ENCODE data around the gene SMAD3. TPM values are rescaled to one million over a fixed set of nuclear protein-coding genes. Genes with fewer than 3 reads are reported as not detected.

Gene SMAD3
- total and polyA plus RNA-seq, 2 donors (not counting 1 experiment from before 2014, with no cell fraction given): 55.9 to 163 TPM

DNA sequence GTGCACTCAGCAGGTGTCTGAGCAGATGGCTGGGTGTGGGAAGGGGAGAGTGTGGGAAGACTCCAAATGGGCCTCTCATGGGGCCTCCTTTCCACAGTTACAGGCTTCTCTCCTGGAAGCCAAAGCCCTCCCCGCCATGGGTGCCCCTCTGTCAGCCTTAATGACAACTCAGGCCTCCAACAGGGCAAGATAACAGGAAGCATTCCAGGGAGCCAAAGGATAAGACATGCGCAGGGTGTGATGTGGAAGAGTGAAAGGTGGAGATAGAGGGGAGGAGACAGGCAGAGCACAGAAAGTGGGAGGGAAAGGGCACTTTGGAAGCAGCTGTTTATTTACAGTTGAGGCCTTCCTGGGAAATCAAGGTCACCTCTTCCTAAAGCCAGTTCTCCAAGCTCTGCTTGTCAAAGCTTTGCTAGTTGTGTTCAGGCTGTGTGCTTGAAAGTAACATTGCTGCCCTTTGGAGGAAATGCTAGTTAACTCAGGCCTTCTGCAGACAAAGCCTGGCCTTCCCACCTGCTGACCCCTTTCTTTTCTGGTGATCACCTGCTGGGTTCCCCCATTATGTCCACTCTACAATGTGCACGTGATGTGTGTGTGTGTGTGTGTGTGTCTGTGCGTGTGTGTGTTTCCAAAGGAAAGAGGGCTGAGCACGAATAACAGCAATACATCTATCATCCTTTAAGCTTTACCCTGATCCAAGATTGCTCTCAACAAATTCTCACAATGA, 35.2 kb upstream of the SMAD3 start:
- Histone ChIP-seq H3K4me3 (ENCODE audit: control extremely low read depth in 1 of 5, extremely low read depth in 1 of 5, insufficient read depth in 1 of 5, low read depth in 2 of 5, low read length in 4 of 5) (no peak overlapping the region), H4K20me1 (ENCODE audit: control insufficient read depth, insufficient read depth, low read length, poor library complexity, severe bottlenecking) (no peaks in the 10 kb centered on the region), H3K9me3 (ENCODE audit: control extremely low read depth in 1 of 3, control insufficient read depth in 2 of 3, insufficient read depth in 1 of 3, low read length in 2 of 3) (peaks cover 0 to 6% (median 0%) of the 10 kb centered on the region in 3 donors), H3K36me3 (replicated peaks in 1 of 2; ENCODE audit: control extremely low read depth in 1 of 2, control insufficient read depth in 1 of 2, extremely low read depth in 1 of 2, insufficient read depth in 2 of 2, low read length in 1 of 2) (no peaks in the 10 kb centered on the region), H3K27me3 (replicated peaks in 1 of 4; ENCODE audit: control extremely low read depth in 1 of 4, control insufficient read depth in 3 of 4, insufficient read depth in 4 of 4, low read length in 3 of 4) (peaks cover 0 to 27% (median 8%) of the 10 kb centered on the region in 4 experiments), H3K4me1 (ENCODE audit: control insufficient read depth in 2 of 2, insufficient read depth in 2 of 2, low read length in 2 of 2) (peaks cover 15 to 30% of the 10 kb centered on the region in 2 donors), H3K79me2 (ENCODE audit: control insufficient read depth, insufficient read depth, low read length) (no peaks in the 10 kb centered on the region), H3K4me2 (replicated peaks; ENCODE audit: low read depth, low read length, poor library complexity, severe bottlenecking) (no peak overlapping the region), H3K27ac (ENCODE audit: low read length in 2 of 2) (no peak overlapping the region), H3K9ac (ENCODE audit: low read length) (no peak overlapping the region), H2AFZ (ENCODE audit: insufficient read depth, low read depth, low read length, poor library complexity, severe bottlenecking) (no peak overlapping the region)
- no peak overlapping the region for H3K4me3 Mint-ChIP-seq
- no peaks in the 10 kb centered on the region for H3K9me3 Mint-ChIP-seq (ENCODE audit: insufficient read depth)
- no peak for ATAC-seq (ENCODE audit: low read depth)
- peaks cover 3% of the 10 kb centered on the region for H3K27me3 Mint-ChIP-seq
- TF ChIP-seq EZH2 (IDR thresholded peaks at IDR 0.05; ENCODE audit: borderline replicate concordance, insufficient read depth, low read depth, low read length, poor library complexity, severe bottlenecking): no peak
- TF ChIP-seq, protein P1, sequence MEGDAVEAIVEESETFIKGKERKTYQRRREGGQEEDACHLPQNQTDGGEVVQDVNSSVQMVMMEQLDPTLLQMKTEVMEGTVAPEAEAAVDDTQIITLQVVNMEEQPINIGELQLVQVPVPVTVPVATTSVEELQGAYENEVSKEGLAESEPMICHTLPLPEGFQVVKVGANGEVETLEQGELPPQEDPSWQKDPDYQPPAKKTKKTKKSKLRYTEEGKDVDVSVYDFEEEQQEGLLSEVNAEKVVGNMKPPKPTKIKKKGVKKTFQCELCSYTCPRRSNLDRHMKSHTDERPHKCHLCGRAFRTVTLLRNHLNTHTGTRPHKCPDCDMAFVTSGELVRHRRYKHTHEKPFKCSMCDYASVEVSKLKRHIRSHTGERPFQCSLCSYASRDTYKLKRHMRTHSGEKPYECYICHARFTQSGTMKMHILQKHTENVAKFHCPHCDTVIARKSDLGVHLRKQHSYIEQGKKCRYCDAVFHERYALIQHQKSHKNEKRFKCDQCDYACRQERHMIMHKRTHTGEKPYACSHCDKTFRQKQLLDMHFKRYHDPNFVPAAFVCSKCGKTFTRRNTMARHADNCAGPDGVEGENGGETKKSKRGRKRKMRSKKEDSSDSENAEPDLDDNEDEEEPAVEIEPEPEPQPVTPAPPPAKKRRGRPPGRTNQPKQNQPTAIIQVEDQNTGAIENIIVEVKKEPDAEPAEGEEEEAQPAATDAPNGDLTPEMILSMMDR (IDR thresholded peaks at IDR 0.05): no peak
- DNase-seq: no peak
- 100% methylated on average over 2 of the region's 5 CpGs for WGBS (ENCODE audit: insufficient coverage)
- no peak overlapping the region for H3K27ac Mint-ChIP-seq
- intact Hi-C loops (cut with micrococcal nuclease): no loop called here
- ChIA-PET CTCF (interaction anchor here (0.6 to 1.2 kb wide), 2 partner anchors 12 to 125 kb away, joined by 3 to 4 read pairs; no protein-coding TSS in a partner anchor), POLR2A (no interaction called here)
- H3K4me1 Mint-ChIP-seq: peaks cover 6% of the 10 kb centered on the region

GRCh38 chr15:67031331-67031730, 34.1 kb upstream of the SMAD3 start:
- Mint-ChIP-seq H3K4me3 (no peak overlapping the region), H3K27ac (no peak overlapping the region), H3K9me3 (ENCODE audit: insufficient read depth) (no peaks in the 10 kb centered on the region), H3K4me1 (peaks cover 7% of the 10 kb centered on the region), H3K27me3 (peaks cover 3% of the 10 kb centered on the region)
- intact Hi-C loops (cut with micrococcal nuclease): no loop called here
- no peak overlapping the region for H3K9ac ChIP-seq (ENCODE audit: low read length)
- POLR2A ChIA-PET: no interaction called here
- no peaks in the 10 kb centered on the region for H3K79me2 ChIP-seq (ENCODE audit: control insufficient read depth, insufficient read depth, low read length)
- H3K4me1 ChIP-seq (ENCODE audit: control insufficient read depth in 2 of 2, insufficient read depth in 2 of 2, low read length in 2 of 2): peaks cover 15 to 20% of the 10 kb centered on the region in 2 donors
- H3K4me3 ChIP-seq (ENCODE audit: control extremely low read depth in 1 of 5, extremely low read depth in 1 of 5, insufficient read depth in 1 of 5, low read depth in 2 of 5, low read length in 4 of 5): no peak overlapping the region
- no peak overlapping the region for H2AFZ ChIP-seq (ENCODE audit: insufficient read depth, low read depth, low read length, poor library complexity, severe bottlenecking)
- no peaks in the 10 kb centered on the region for H4K20me1 ChIP-seq (ENCODE audit: control insufficient read depth, insufficient read depth, low read length, poor library complexity, severe bottlenecking)
- peaks cover 0 to 6% (median 0%) of the 10 kb centered on the region in 3 donors for H3K9me3 ChIP-seq (ENCODE audit: control extremely low read depth in 1 of 3, control insufficient read depth in 2 of 3, insufficient read depth in 1 of 3, low read length in 2 of 3)
- no peak overlapping the region for H3K4me2 ChIP-seq (replicated peaks; ENCODE audit: low read depth, low read length, poor library complexity, severe bottlenecking)
- H3K27ac ChIP-seq (ENCODE audit: low read length in 2 of 2): no peak overlapping the region
- H3K27me3 ChIP-seq (replicated peaks in 1 of 4; ENCODE audit: control extremely low read depth in 1 of 4, control insufficient read depth in 3 of 4, insufficient read depth in 4 of 4, low read length in 3 of 4): peaks cover 0 to 27% (median 8%) of the 10 kb centered on the region in 4 experiments
- TF ChIP-seq, protein P1 (IDR thresholded peaks at IDR 0.05): no peak
- no peak for TF ChIP-seq EZH2 (IDR thresholded peaks at IDR 0.05; ENCODE audit: borderline replicate concordance, insufficient read depth, low read depth, low read length, poor library complexity, severe bottlenecking)
- DNase-seq: no peak
- H3K36me3 ChIP-seq (replicated peaks in 1 of 2; ENCODE audit: control extremely low read depth in 1 of 2, control insufficient read depth in 1 of 2, extremely low read depth in 1 of 2, insufficient read depth in 2 of 2, low read length in 1 of 2): no peaks in the 10 kb centered on the region
- no peak for ATAC-seq (ENCODE audit: low read depth)
- CTCF ChIA-PET: interaction anchor here (1.0 kb wide), 1 partner anchor 18 kb away, joined by 3 read pairs; no protein-coding TSS in a partner anchor
